AML-193 (cell line): ENCODE measurements around the gene MED16.
A peak's percentile ranks its signal among the peaks of the same experiment; 100 is the strongest.

ENCODE experiments used
- DNase-seq, 2 experiments: peaks; one replicate each; lab custom pipeline; 2025; lab: John Stamatoyannopoulos, UW

MED16 gene

GRCh38 chr19:892894-893689, at the start of gene MED16, which contains the start of gene RNU6-9:
Gene MED16, minus strand, starts transcription at chr19:893187. Its CDS starts 2,056 bp downstream, at chr19:891131.
Gene RNU6-9, plus strand, starts transcription at chr19:893484.
- peak; percentile 81 to 89 for DNase-seq

- no peak for DNase-seq
Observed at GRCh38 chr19:942133-942645, 49.2 kb upstream of the MED16 start.

- no peak for DNase-seq
Observed at GRCh38 chr19:941292-942132, 48.5 kb upstream of the MED16 start.

- peak; percentile 43 to 48 for DNase-seq
Observed at GRCh38 chr19:940591-941291, 47.8 kb upstream of the MED16 start.

GRCh38 chr19:939922-940321, 46.9 kb upstream of the MED16 start:
- DNase-seq = no peak

- DNase-seq = no peak
Observed at GRCh38 chr19:939439-939838, 46.5 kb upstream of the MED16 start.

GRCh38 chr19:938233-938923, 45.4 kb upstream of the MED16 start:
- no peak for DNase-seq

- DNase-seq = no peak
Observed at GRCh38 chr19:937259-937694, 44.3 kb upstream of the MED16 start.

GRCh38 chr19:936175-936546, 43.2 kb upstream of the MED16 start:
- no peak for DNase-seq

GRCh38 chr19:934865-935479, 42.0 kb upstream of the MED16 start:
- no peak for DNase-seq

- no peak for DNase-seq
Observed at GRCh38 chr19:934197-934840, 41.3 kb upstream of the MED16 start.

- no peak for DNase-seq
Observed at GRCh38 chr19:933553-933882, 40.5 kb upstream of the MED16 start.

GRCh38 chr19:932648-933552, 39.9 kb upstream of the MED16 start:
- DNase-seq = no peak

- DNase-seq = no peak
Observed at GRCh38 chr19:931860-932647, 39.1 kb upstream of the MED16 start.

GRCh38 chr19:929891-930258, 36.9 kb upstream of the MED16 start:
- DNase-seq = no peak

GRCh38 chr19:929203-929890, 36.4 kb upstream of the MED16 start:
- DNase-seq = no peak

- DNase-seq = no peak
Observed at GRCh38 chr19:928471-929202, 35.6 kb upstream of the MED16 start.
